Measurements from ENCODE around the gene COL27A1. TPM values are rescaled to one million over a fixed set of nuclear protein-coding genes. Genes with fewer than 3 reads are reported as not detected.

COL27A1 gene
- total RNA-seq, 1 experiment from 2014 or later: 37.0 TPM

- H3K4me3 ChIP-seq (ENCODE audit: low read depth, low read length, poor library complexity, severe bottlenecking): no peak overlapping the region
- POLR2A ChIA-PET (ENCODE audit: low non-redundant PET): no interaction called here
- CTCF ChIA-PET: no interaction called here
- intact Hi-C loops (cut with micrococcal nuclease; ENCODE audit: unreplicated experiment): no loop called here
- no peak overlapping the region for H3K27ac ChIP-seq (ENCODE audit: low read depth, low read length, poor library complexity, severe bottlenecking)
- H3K4me1 ChIP-seq (ENCODE audit: insufficient read depth, low read length, poor library complexity, severe bottlenecking): peaks cover 4% of the 10 kb centered on the region
- H3K9me3 ChIP-seq (ENCODE audit: low read depth, low read length, poor library complexity, severe bottlenecking): no peaks in the 10 kb centered on the region
- TF ChIP-seq CTCF (conservative IDR thresholded peaks at IDR 0.05; ENCODE audit: low read depth, low read length): no peak
- no peak for TF ChIP-seq EZH2 (IDR thresholded peaks at IDR 0.05; ENCODE audit: borderline replicate concordance, low read depth, low read length, poor library complexity, severe bottlenecking)
- DNase-seq (ENCODE audit: low spot score): no peak
- peaks cover 77% of the 10 kb centered on the region for H3K36me3 ChIP-seq (ENCODE audit: insufficient read depth, low read length, poor library complexity, severe bottlenecking)
- no TSS peak for BruUV-seq (replicated peaks)
- no peaks in the 10 kb centered on the region for H3K27me3 ChIP-seq (replicated peaks; ENCODE audit: insufficient read depth, low read depth, low read length, poor library complexity)
Measured at GRCh38 chr9:114343471-114344187, 188.3 kb downstream of the COL27A1 start.

GRCh38 chr9:114344188-114344566, 188.8 kb downstream of the COL27A1 start:
- Histone ChIP-seq H3K27me3 (replicated peaks; ENCODE audit: insufficient read depth, low read depth, low read length, poor library complexity) (no peaks in the 10 kb centered on the region), H3K4me1 (ENCODE audit: insufficient read depth, low read length, poor library complexity, severe bottlenecking) (peaks cover 9% of the 10 kb centered on the region), H3K27ac (ENCODE audit: low read depth, low read length, poor library complexity, severe bottlenecking) (no peak overlapping the region), H3K9me3 (ENCODE audit: low read depth, low read length, poor library complexity, severe bottlenecking) (no peaks in the 10 kb centered on the region), H3K4me3 (ENCODE audit: low read depth, low read length, poor library complexity, severe bottlenecking) (no peak overlapping the region), H3K36me3 (ENCODE audit: insufficient read depth, low read length, poor library complexity, severe bottlenecking) (peaks cover 73% of the 10 kb centered on the region)
- CTCF ChIA-PET: interaction anchor here (0.6 kb wide), 1 partner anchor 142 kb away, joined by 8 read pairs; no protein-coding TSS in a partner anchor
- no peak for TF ChIP-seq EZH2 (IDR thresholded peaks at IDR 0.05; ENCODE audit: borderline replicate concordance, low read depth, low read length, poor library complexity, severe bottlenecking)
- TF ChIP-seq CTCF (conservative IDR thresholded peaks at IDR 0.05; ENCODE audit: low read depth, low read length): no peak
- intact Hi-C loops (cut with micrococcal nuclease; ENCODE audit: unreplicated experiment): no loop called here
- BruUV-seq (replicated peaks): no TSS peak
- POLR2A ChIA-PET (ENCODE audit: low non-redundant PET): no interaction called here
- DNase-seq (ENCODE audit: low spot score): no peak

GRCh38 chr9:114344692-114345091, 189.4 kb downstream of the COL27A1 start:
- ChIA-PET POLR2A (ENCODE audit: low non-redundant PET) (no interaction called here), CTCF (interaction anchor here (0.6 kb wide), 1 partner anchor 142 kb away, joined by 8 read pairs; no protein-coding TSS in a partner anchor)
- Histone ChIP-seq H3K36me3 (ENCODE audit: insufficient read depth, low read length, poor library complexity, severe bottlenecking) (peaks cover 73% of the 10 kb centered on the region), H3K9me3 (ENCODE audit: low read depth, low read length, poor library complexity, severe bottlenecking) (no peaks in the 10 kb centered on the region), H3K4me1 (ENCODE audit: insufficient read depth, low read length, poor library complexity, severe bottlenecking) (peaks cover 14% of the 10 kb centered on the region), H3K27ac (ENCODE audit: low read depth, low read length, poor library complexity, severe bottlenecking) (no peak overlapping the region), H3K27me3 (replicated peaks; ENCODE audit: insufficient read depth, low read depth, low read length, poor library complexity) (no peaks in the 10 kb centered on the region), H3K4me3 (ENCODE audit: low read depth, low read length, poor library complexity, severe bottlenecking) (no peak overlapping the region)
- DNase-seq (ENCODE audit: low spot score): no peak
- intact Hi-C loops (cut with micrococcal nuclease; ENCODE audit: unreplicated experiment): no loop called here
- no peak for TF ChIP-seq CTCF (conservative IDR thresholded peaks at IDR 0.05; ENCODE audit: low read depth, low read length)
- TF ChIP-seq EZH2 (IDR thresholded peaks at IDR 0.05; ENCODE audit: borderline replicate concordance, low read depth, low read length, poor library complexity, severe bottlenecking): no peak
- no TSS peak for BruUV-seq (replicated peaks)

All from A673 (cell line).